ENCODE data around the gene FIGN.

Gene FIGN

DNA sequence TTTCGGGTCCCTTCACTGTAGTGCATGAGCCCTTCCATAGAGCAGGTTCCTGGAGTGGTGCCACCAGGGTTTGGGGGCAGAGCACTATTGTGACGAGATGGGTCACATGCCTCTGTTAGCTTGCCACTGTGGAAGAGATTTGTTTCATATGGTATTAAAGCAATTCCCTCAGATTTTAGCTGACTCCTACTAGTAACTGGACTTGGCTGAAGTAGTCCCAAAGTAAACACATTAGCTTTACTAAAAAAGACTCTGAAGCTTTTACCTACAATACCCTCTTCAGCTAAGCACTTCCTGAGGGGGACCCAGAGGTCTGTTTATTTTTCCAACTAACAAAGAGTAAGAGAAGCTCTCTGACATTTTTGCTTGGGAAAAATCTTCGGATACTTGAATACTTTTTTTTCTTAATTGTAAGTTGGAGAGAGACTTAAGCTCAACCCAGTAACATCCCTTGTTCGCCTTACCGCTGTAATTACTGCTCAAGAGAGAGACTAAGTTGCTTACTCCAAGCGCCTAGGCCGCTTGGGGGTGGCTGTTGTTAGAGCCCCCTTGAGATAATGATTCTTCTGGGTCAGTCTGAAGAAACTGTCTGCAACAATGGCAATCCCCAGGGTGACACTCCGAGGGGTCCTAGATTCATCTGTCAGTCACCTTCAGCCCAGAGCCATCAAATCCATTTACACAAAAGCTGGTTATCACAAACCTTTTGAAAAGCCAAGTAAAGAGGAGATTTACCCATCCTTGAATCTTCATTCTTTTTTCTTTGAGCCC lies 177.4 kb downstream of the FIGN start:
- DNase-seq (ENCODE audit: low read depth) = no peak

DNA sequence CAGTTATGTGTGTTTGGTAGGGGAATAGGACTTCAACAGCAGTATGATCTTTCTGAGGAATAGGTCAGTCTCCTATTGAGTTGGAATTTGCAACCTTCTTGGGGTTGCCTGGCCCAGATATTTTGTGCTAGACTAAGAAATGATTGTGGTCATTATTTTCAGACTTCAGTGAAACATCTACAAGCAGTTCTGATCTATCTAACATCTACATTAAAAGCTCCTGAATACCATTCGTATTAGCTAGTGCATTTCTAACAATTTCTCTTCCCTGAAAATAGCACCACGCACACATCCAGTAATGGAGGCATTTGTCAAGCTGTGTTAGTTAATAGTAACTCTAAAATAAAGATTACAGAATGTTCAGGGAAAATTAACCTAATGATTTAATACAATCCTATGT lies 179.3 kb downstream of the FIGN start:
- DNase-seq (ENCODE audit: low read depth) = no peak

DNA sequence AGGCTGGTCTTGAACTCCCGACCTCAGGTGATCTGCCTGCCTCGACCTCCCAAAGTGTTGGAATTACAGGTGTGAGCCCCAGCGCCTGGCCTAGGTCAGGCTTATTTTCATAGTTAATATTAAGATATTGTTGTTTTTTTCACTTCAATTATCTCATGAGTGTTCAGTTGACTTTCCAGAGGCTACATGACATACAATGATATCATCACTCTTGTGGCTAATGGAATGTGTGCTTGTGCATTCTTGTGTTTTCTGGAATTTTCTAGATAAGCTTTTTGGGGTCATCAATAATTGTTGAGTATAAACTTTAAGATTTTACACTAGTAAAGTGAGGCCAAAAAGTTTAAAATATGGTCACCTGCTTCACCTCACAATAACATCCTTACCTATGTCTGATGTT lies 180.9 kb downstream of the FIGN start:
- no peak for DNase-seq (ENCODE audit: low read depth)

DNA sequence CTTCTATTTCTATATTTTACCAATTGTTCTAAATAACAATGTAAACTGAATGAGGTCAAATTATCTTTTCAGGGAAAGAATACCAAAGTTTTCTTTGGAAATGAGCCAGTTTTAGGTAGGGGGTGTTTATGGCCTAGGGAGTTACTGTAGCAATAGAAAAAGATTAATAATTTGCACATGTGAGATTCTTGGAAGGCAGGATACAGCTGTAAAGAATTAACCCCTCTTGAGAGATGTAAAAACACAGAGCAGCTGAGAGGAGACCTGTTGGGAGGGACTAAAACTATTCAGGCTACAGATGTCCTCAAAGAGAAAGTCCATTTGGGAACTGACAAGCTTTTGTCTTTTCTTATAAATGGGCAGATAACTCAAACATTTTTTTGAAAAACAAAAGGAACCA lies 182.2 kb downstream of the FIGN start:
- DNase-seq (ENCODE audit: low read depth) = no peak

DNA sequence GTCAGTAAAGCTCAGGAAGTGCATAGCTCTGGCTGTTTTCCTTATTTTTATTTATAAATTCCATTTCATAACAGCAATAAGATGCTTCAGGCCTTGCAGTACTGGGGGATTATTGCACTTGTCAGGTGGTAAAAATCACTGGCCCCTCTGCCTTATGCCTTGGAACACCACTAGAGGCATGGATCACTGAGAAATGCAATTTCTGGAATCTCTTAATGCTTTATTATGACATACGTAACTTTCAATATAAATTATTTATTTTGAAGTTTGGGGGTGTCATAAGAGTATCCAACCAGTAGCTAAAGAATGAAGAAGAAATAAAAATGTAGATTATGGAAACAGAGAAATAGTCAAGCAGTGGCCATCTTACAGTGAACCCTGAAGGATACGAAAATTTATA lies 183.1 kb downstream of the FIGN start:
- no peak for DNase-seq (ENCODE audit: low read depth)

DNA sequence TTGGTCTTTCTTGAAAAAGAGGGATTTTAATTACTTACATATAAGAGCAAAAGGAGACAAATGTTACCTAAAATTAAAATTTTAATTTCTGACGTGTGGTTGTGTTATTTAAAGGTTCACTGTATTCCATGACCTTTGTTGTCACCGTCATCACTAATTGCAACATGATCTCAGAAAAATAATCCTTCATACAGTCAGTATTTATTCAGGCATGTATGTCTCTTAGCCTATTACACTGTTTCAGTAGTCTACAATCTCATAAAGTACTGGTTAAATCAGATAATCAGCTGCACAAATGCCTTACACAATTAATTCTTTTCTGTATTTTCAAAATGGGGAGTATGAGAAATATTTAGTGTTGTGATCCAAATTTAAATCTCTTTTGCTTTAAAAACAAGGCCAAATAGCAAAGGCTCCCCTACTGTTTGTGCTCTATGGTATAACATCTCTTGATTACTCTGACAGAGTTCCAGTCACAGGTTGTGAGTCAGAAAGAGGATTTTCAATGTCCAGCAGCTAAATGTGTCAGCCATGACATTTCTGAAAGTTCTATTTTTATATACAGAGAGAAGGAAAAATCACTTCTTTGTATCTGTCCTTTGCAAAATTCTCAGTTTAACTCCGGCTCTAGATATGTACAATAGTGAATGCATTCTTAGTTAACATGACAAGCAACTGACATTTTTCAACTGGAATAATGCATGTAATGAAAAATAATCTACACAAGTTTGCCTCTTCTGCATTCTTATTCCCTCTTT lies 184.0 kb downstream of the FIGN start:
- no peak for DNase-seq (ENCODE audit: low read depth)

GRCh38 chr2:163548970-163549369 lies 186.8 kb downstream of the FIGN start:
- DNase-seq (ENCODE audit: low read depth) = no peak

All from stimulated activated CD8-positive, alpha-beta memory T cell treated with anti-CD3 and anti-CD28 coated beads, Interleukin-15, amount 100 ng/mL, for 1 hour (primary cell).